ENCODE results near the gene BMPR1A. TPM values are rescaled to one million over a fixed set of nuclear protein-coding genes. Genes with fewer than 3 reads are reported as not detected.

BMPR1A gene
- total and polyA plus RNA-seq, 10 of the 15 experiments (the other 5 are each of a cell fraction or from before 2014, with no cell fraction given), result 2.3 to 22.7 (median 13.1) TPM

- CTCF ChIA-PET, result interaction anchor here (1.0 kb wide), 1 partner anchor 21 kb away, joined by 3 read pairs; no protein-coding TSS in a partner anchor
- Histone ChIP-seq H3K4me2 (ENCODE audit: control insufficient read depth, insufficient read depth) (no peak overlapping the region), H3K4me1 (ENCODE audit: control insufficient read depth, insufficient read depth, low read length) (no peaks in the 10 kb centered on the region), H3K9ac (ENCODE audit: control insufficient read depth, insufficient read depth, low read length) (no peak overlapping the region), H3K27me3 (replicated peaks in 1 of 2; ENCODE audit: control insufficient read depth in 2 of 2, insufficient read depth in 2 of 2, low read length in 1 of 2) (no peaks in the 10 kb centered on the region), H2AFZ (ENCODE audit: control insufficient read depth, low read depth, low read length) (no peak overlapping the region), H3K79me2 (ENCODE audit: control insufficient read depth, insufficient read depth, low read length) (no peaks in the 10 kb centered on the region), H3K36me3 (ENCODE audit: control insufficient read depth in 2 of 2, insufficient read depth in 2 of 2, low read length in 1 of 2) (no peaks in the 10 kb centered on the region), H3K9me3 (replicated peaks; ENCODE audit: control insufficient read depth, insufficient read depth, low read length) (no peaks in the 10 kb centered on the region), H3K4me3 (no peak overlapping the region), H4K20me1 (ENCODE audit: control insufficient read depth, insufficient read depth) (no peaks in the 10 kb centered on the region), H3K27ac (ENCODE audit: control insufficient read depth, insufficient read depth) (no peak overlapping the region)
- RAD21 ChIA-PET (ENCODE audit: unreplicated experiment), result no interaction called here
- POLR2A ChIA-PET, result interaction anchor here (0.6 kb wide), 1 partner anchor 42 kb away, joined by 9 read pairs; no protein-coding TSS in a partner anchor
- in situ Hi-C loops (cut with MboI) (no loop called here), intact Hi-C loops (cut with micrococcal nuclease; ENCODE audit: unreplicated experiment) (loop anchor here (10.0 kb wide), 1 partner anchor 78 kb away; no protein-coding TSS in a partner anchor)
- ATAC-seq, result no peak
- no peak for FAIRE-seq
- SMC1A ChIA-PET (ENCODE audit: uncharacterized antibody, unreplicated experiment), result interaction anchor here (1.2 to 2.0 kb wide), 2 partner anchors 17 to 173 kb away, joined by 3 to 7 read pairs; no protein-coding TSS in a partner anchor
- no TSS peak for BruUV-seq (replicated peaks)
- WGBS (ENCODE audit: insufficient coverage, insufficient replicate concordance, low lambda C conversion rate, missing lambda C conversion rate), result 77% methylated on average over 13 of the region's 13 CpGs
- no peak for DNase-seq (ENCODE audit: low read depth, low spot score)
- TF ChIP-seq, protein P1, sequence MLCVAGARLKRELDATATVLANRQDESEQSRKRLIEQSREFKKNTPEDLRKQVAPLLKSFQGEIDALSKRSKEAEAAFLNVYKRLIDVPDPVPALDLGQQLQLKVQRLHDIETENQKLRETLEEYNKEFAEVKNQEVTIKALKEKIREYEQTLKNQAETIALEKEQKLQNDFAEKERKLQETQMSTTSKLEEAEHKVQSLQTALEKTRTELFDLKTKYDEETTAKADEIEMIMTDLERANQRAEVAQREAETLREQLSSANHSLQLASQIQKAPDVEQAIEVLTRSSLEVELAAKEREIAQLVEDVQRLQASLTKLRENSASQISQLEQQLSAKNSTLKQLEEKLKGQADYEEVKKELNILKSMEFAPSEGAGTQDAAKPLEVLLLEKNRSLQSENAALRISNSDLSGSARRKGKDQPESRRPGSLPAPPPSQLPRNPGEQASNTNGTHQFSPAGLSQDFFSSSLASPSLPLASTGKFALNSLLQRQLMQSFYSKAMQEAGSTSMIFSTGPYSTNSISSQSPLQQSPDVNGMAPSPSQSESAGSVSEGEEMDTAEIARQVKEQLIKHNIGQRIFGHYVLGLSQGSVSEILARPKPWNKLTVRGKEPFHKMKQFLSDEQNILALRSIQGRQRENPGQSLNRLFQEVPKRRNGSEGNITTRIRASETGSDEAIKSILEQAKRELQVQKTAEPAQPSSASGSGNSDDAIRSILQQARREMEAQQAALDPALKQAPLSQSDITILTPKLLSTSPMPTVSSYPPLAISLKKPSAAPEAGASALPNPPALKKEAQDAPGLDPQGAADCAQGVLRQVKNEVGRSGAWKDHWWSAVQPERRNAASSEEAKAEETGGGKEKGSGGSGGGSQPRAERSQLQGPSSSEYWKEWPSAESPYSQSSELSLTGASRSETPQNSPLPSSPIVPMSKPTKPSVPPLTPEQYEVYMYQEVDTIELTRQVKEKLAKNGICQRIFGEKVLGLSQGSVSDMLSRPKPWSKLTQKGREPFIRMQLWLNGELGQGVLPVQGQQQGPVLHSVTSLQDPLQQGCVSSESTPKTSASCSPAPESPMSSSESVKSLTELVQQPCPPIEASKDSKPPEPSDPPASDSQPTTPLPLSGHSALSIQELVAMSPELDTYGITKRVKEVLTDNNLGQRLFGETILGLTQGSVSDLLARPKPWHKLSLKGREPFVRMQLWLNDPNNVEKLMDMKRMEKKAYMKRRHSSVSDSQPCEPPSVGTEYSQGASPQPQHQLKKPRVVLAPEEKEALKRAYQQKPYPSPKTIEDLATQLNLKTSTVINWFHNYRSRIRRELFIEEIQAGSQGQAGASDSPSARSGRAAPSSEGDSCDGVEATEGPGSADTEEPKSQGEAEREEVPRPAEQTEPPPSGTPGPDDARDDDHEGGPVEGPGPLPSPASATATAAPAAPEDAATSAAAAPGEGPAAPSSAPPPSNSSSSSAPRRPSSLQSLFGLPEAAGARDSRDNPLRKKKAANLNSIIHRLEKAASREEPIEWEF (IDR thresholded peaks at IDR 0.05; ENCODE audit: insufficient replicate concordance, low read depth, low read length), result no peak
- TF ChIP-seq RUNX3 (IDR thresholded peaks at IDR 0.05; ENCODE audit: low read length) (no peak), CHD2 (IDR thresholded peaks at IDR 0.05; ENCODE audit: borderline replicate concordance, low read depth, low read length) (no peak), WRNIP1 (IDR thresholded peaks at IDR 0.05; ENCODE audit: borderline replicate concordance, low read depth, low read length) (no peak), HCFC1 (IDR thresholded peaks at IDR 0.05; ENCODE audit: low read length) (no peak), MLLT1 (IDR thresholded peaks at IDR 0.05) (no peak), SP1 (IDR thresholded peaks at IDR 0.05; ENCODE audit: low read depth, low read length) (no peak), SUPT20H (IDR thresholded peaks at IDR 0.05; ENCODE audit: borderline replicate concordance, control insufficient read depth, low read depth, low read length) (no peak), STAT1 (conservative IDR thresholded peaks at IDR 0.05) (no peak), JUND (IDR thresholded peaks at IDR 0.05; ENCODE audit: low read depth, low read length) (no peak), TAF1 (IDR thresholded peaks at IDR 0.05; ENCODE audit: borderline replicate concordance, low read depth, low read length) (no peak), NR2C1 (IDR thresholded peaks at IDR 0.05) (no peak), TBL1XR1 (IDR thresholded peaks at IDR 0.05; ENCODE audit: low read depth, low read length) (no peak), NFXL1 (IDR thresholded peaks at IDR 0.05; ENCODE audit: borderline replicate concordance) (no peak), PAX8 (IDR thresholded peaks at IDR 0.05) (no peak), IRF3 (IDR thresholded peaks at IDR 0.05) (no peak)
Measured at GRCh38 chr10:86716466-86716865, 40.0 kb upstream of the BMPR1A start.

All from GM12878 (cell line).